T follicular helper cell (primary cell): ENCODE measurements around the gene ANAPC10.
"Not testable (repeated sequence)": the region's sequence is repeated elsewhere in the genome, so short reads cannot be mapped to it uniquely, and the experiment has no call there.

Source experiments
- DNase-seq: peaks from one replicate; pipeline ENCODE4 v3.0.0-alpha.2; 2020; ENCODE audit warnings: low read depth

The ANAPC10 gene

GRCh38 chr4:145003675-145004074, 94.3 kb downstream of the ANAPC10 start:
- DNase-seq: no peak

- no peak for DNase-seq
Measured at GRCh38 chr4:145001635-145002034, 96.4 kb downstream of the ANAPC10 start.

- DNase-seq: not testable (repeated sequence)
Measured at GRCh38 chr4:145000656-145001055, 97.3 kb downstream of the ANAPC10 start.

GRCh38 chr4:144989306-144989705, 108.7 kb downstream of the ANAPC10 start:
- no peak for DNase-seq

- DNase-seq: no peak
Measured at GRCh38 chr4:144985531-144985930, 112.5 kb downstream of the ANAPC10 start.

GRCh38 chr4:144985014-144985413, 113.0 kb downstream of the ANAPC10 start:
- no peak for DNase-seq

- DNase-seq: no peak
Measured at GRCh38 chr4:144984241-144984640, 113.8 kb downstream of the ANAPC10 start.

- no peak for DNase-seq
Measured at GRCh38 chr4:144975718-144976117, 122.3 kb downstream of the ANAPC10 start.

GRCh38 chr4:144970597-144970996, 127.4 kb downstream of the ANAPC10 start:
- DNase-seq: no peak

GRCh38 chr4:144969821-144970220, 128.2 kb downstream of the ANAPC10 start:
- no peak for DNase-seq

GRCh38 chr4:144968606-144969005, 129.4 kb downstream of the ANAPC10 start:
- DNase-seq: no peak

- no peak for DNase-seq
Measured at GRCh38 chr4:144967161-144967560, 130.8 kb downstream of the ANAPC10 start.

GRCh38 chr4:144962300-144962699, 135.7 kb downstream of the ANAPC10 start:
- no peak for DNase-seq

GRCh38 chr4:144955104-144955503, 142.9 kb downstream of the ANAPC10 start:
- no peak for DNase-seq

- no peak for DNase-seq
Measured at GRCh38 chr4:144954230-144954629, 143.8 kb downstream of the ANAPC10 start.

- DNase-seq: no peak
Measured at GRCh38 chr4:144948421-144948820, 149.6 kb downstream of the ANAPC10 start.

GRCh38 chr4:144948009-144948408, 150.0 kb downstream of the ANAPC10 start:
- no peak for DNase-seq
